Mesothelial cell of epicardium (in vitro differentiated cells): ENCODE results near the gene LDB2. TPM values are rescaled to one million over a fixed set of nuclear protein-coding genes. Genes with fewer than 3 reads are reported as not detected.

Source experiments
- DNase-seq, 2 experiments: peaks; one replicate each; pipeline ENCODE4 v3.0.0; 2021; ENCODE audit warnings: low spot score in 2 of 2; ENCODE audit not compliant: unreplicated experiment in 2 of 2
- H3K27ac Mint-ChIP-seq: 2 replicates; pipeline ENCODE4 v1.8.0; 2021; ENCODE audit warnings: mixed read lengths
- H3K27me3 Mint-ChIP-seq: 2 replicates; pipeline ENCODE4 v1.8.0; 2021; ENCODE audit warnings: low read depth, mixed read lengths
- H3K36me3 Mint-ChIP-seq: 2 replicates; pipeline ENCODE4 v1.8.0; 2021; ENCODE audit warnings: mixed read lengths
- H3K4me1 Mint-ChIP-seq: 2 replicates; pipeline ENCODE4 v1.8.0; 2021; ENCODE audit warnings: mixed read lengths
- H3K4me3 Mint-ChIP-seq: 2 replicates; pipeline ENCODE4 v1.8.0; 2021; ENCODE audit warnings: mild to moderate bottlenecking, moderate library complexity, mixed read lengths
- H3K9me3 Mint-ChIP-seq: 2 replicates; pipeline ENCODE4 v1.8.0; 2021; ENCODE audit warnings: mixed read lengths
- CTCF ChIP-seq: fragments of 200-600 bp; sonication (generic); IDR thresholded peaks from one replicate; pipeline ENCODE4 v1.5.0; 2021; ENCODE audit warnings: antibody characterized with exemption; ENCODE audit not compliant: unreplicated experiment
- total RNA-seq: library from RNA; stranded (reverse); gene quantifications from 3 replicates; pipeline ENCODE4 v1.2.1, GENCODE V29; 2021

Gene LDB2
- total RNA-seq, 1 donor from 2014 or later = 7.6 TPM

GRCh38 chr4:16581117-16581516 lies 317.3 kb downstream of the LDB2 start:
- no peaks in the 10 kb centered on the region for H3K4me1 Mint-ChIP-seq
- no peaks in the 10 kb centered on the region for H3K36me3 Mint-ChIP-seq
- TF ChIP-seq CTCF = no peak
- H3K4me3 Mint-ChIP-seq = no peak overlapping the region
- no peak overlapping the region for H3K27ac Mint-ChIP-seq
- H3K27me3 Mint-ChIP-seq = peaks cover 3% of the 10 kb centered on the region
- peaks cover 6% of the 10 kb centered on the region for H3K9me3 Mint-ChIP-seq
- DNase-seq = no peak

- H3K9me3 Mint-ChIP-seq = peaks cover 6% of the 10 kb centered on the region
- H3K27me3 Mint-ChIP-seq = peaks cover 3% of the 10 kb centered on the region
- no peaks in the 10 kb centered on the region for H3K36me3 Mint-ChIP-seq
- no peaks in the 10 kb centered on the region for H3K4me1 Mint-ChIP-seq
- TF ChIP-seq CTCF = no peak
- DNase-seq = no peak
- H3K27ac Mint-ChIP-seq = no peak overlapping the region
- H3K4me3 Mint-ChIP-seq = no peak overlapping the region
Measured at GRCh38 chr4:16580514-16580913, 317.9 kb downstream of the LDB2 start.

DNA sequence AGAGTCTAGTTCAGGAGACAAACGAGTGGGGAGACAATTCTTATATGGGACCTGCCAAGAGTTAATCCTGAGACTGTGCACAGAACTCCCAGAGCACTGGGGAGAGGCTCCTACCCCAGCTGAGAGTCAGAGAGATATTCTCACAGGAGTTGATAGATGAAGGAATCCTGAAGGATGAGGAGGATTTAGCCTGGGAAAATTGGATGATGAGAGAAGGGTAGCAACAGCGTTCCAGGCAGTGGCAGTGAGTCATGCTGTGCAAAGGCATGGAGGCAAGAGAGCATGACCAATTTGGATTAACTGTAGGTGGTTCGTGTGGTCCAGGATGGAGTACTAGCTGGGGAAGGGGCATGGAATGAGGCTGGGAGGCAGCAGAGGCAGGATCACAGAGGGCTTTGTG lies 318.6 kb downstream of the LDB2 start:
- DNase-seq = no peak
- no peaks in the 10 kb centered on the region for H3K4me1 Mint-ChIP-seq
- H3K27ac Mint-ChIP-seq = no peak overlapping the region
- peaks cover 6% of the 10 kb centered on the region for H3K9me3 Mint-ChIP-seq
- peaks cover 3% of the 10 kb centered on the region for H3K27me3 Mint-ChIP-seq
- no peak for TF ChIP-seq CTCF
- H3K4me3 Mint-ChIP-seq = no peak overlapping the region
- no peaks in the 10 kb centered on the region for H3K36me3 Mint-ChIP-seq

GRCh38 chr4:16577177-16577576 lies 321.3 kb downstream of the LDB2 start:
- peaks cover 6% of the 10 kb centered on the region for H3K9me3 Mint-ChIP-seq

GRCh38 chr4:16574981-16575380 lies 323.5 kb downstream of the LDB2 start:
- no peaks in the 10 kb centered on the region for H3K36me3 Mint-ChIP-seq
- peaks cover 6% of the 10 kb centered on the region for H3K9me3 Mint-ChIP-seq
- H3K4me1 Mint-ChIP-seq = no peaks in the 10 kb centered on the region
- no peak for TF ChIP-seq CTCF
- DNase-seq = no peak
- no peaks in the 10 kb centered on the region for H3K27me3 Mint-ChIP-seq
- no peak overlapping the region for H3K27ac Mint-ChIP-seq
- H3K4me3 Mint-ChIP-seq = no peak overlapping the region

More at GRCh38 chr4:16577177-16577576, 321.3 kb downstream of the LDB2 start:
- H3K4me1 Mint-ChIP-seq = no peaks in the 10 kb centered on the region
- no peak overlapping the region for H3K4me3 Mint-ChIP-seq
- no peak for TF ChIP-seq CTCF
- no peak overlapping the region for H3K27ac Mint-ChIP-seq
- DNase-seq = no peak
- H3K36me3 Mint-ChIP-seq = no peaks in the 10 kb centered on the region
- peaks cover under 1% of the 10 kb centered on the region for H3K27me3 Mint-ChIP-seq

DNA sequence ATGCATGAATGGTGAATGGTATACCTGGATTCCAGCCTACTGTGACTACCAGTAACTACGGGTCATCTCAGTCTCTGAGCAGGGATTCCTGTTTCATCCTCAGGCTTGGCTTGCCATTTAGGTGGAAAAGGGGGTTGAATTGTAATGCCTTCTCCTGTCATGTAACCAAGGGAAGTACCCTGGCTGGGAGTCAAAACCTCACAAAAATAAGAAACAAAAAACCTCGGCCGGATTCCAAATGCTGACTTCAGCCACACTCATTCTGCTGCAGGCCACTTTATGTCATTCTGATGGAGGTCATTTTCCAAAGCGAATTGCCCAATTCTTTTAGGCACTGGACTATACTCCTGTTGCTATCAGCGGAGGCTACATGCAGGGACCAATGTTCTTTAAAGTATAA lies 324.7 kb downstream of the LDB2 start:
- Mint-ChIP-seq H3K27ac (no peak overlapping the region), H3K4me3 (no peak overlapping the region), H3K36me3 (no peaks in the 10 kb centered on the region), H3K9me3 (peaks cover 5% of the 10 kb centered on the region), H3K4me1 (no peaks in the 10 kb centered on the region), H3K27me3 (no peaks in the 10 kb centered on the region)
- TF ChIP-seq CTCF = no peak
- DNase-seq = no peak
